K562 (cell line): ENCODE data around the gene CLDN2. TPM values are rescaled to one million over a fixed set of nuclear protein-coding genes. Genes with fewer than 3 reads are reported as not detected.

Source experiments
- ATAC-seq: fragments of 200-7000 bp; cut with Tn5 transposase; 3 replicates; pipeline ENCODE4 v1.9.1; 2020; ENCODE audit warnings: moderate library complexity
- BruUV-seq: library from RNA; stranded (reverse); fragments of 400-500 nt; replicated peaks from 2 replicates; lab custom pipeline; 2021; lab: Mats Ljungman, UMichigan
- CTCF ChIA-PET: fragments of 300-600 bp; formaldehyde crosslinking; extraction: SDS; loops from one replicate; lab custom pipeline; 2021; ENCODE audit warnings: low intra/inter-chr PET ratio; lab: Yijun Ruan, JAX
- POLR2A ChIA-PET: fragments of 300-600, 350-650 bp; sonication (Branson Sonifier 250); formaldehyde crosslinking; extraction: SDS; loops from one replicate; lab custom pipeline; 2021; ENCODE audit warnings: antibody characterized with exemption, inconsistent platforms; lab: Yijun Ruan, JAX
- DNase-seq, 4 experiments: peaks; one replicate each; pipeline versions ENCODE4 v3.0.0 to v3.0.0-alpha.2; 2011 to 2018; ENCODE audit warnings: low spot score in 3 of 4, mixed read lengths in 3 of 4; ENCODE audit errors: extremely low read depth in 1 of 4
- FAIRE-seq: peaks from 2 replicates; lab custom pipeline; 2011; peaks lifted over from hg19 to GRCh38; lab: Jason Lieb, UNC
- H2AFZ ChIP-seq: 2 replicates; pipeline ENCODE4 v1.6.0; 2011; ENCODE audit warnings: low read depth, low read length, control low read depth, inconsistent platforms
- H3K27ac ChIP-seq: fragments of 200-600 bp; 3 replicates; pipeline ENCODE4 v1.8.0; 2011; ENCODE audit warnings: low read depth, mild to moderate bottlenecking, control low read depth, inconsistent platforms, low read length, moderate library complexity, mixed read lengths; ENCODE audit errors: extremely low read depth
- H3K27me3 ChIP-seq, 2 experiments: fragments of 300-600 bp in 1 of 2; 2 replicates in 1 of 2; 3 replicates in 1 of 2; pipeline versions ENCODE4 v1.6.0 to v1.8.0; 2011; ENCODE audit warnings: inconsistent platforms in 2 of 2, low read length in 2 of 2, mild to moderate bottlenecking in 1 of 2, mixed read lengths in 1 of 2, moderate library complexity in 1 of 2; ENCODE audit not compliant: control insufficient read depth in 2 of 2, insufficient read depth in 2 of 2
- H3K36me3 ChIP-seq: fragments of 300-600 bp; 3 replicates; pipeline ENCODE4 v1.8.0; 2011; ENCODE audit warnings: mild to moderate bottlenecking, low read length, inconsistent platforms; ENCODE audit not compliant: control insufficient read depth, insufficient read depth
- H3K4me1 ChIP-seq, 2 experiments: fragments of 200-600 bp in 1 of 2; replicated peaks in 1 of 2; 2 replicates in 1 of 2; 3 replicates in 1 of 2; pipeline versions ENCODE4 v1.5.1 to v1.8.0; 2011; ENCODE audit warnings: inconsistent platforms in 2 of 2, low read length in 2 of 2, mild to moderate bottlenecking in 1 of 2, mixed read lengths in 1 of 2, moderate library complexity in 1 of 2; ENCODE audit not compliant: control insufficient read depth in 2 of 2, insufficient read depth in 2 of 2
- H3K4me2 ChIP-seq: 2 replicates; pipeline ENCODE4 v1.6.1; 2011; ENCODE audit warnings: low read length, control low read depth, inconsistent platforms, mixed read lengths; ENCODE audit not compliant: insufficient read depth
- H3K4me3 ChIP-seq: fragments of 200-600 bp; sonication (generic), shearing (Covaris generic); 2 replicates; pipeline ENCODE4 v1.5.1; 2016; ENCODE audit warnings: control low read depth, inconsistent platforms
- H3K79me2 ChIP-seq: fragments of 200-600 bp; 3 replicates; pipeline ENCODE4 v1.8.0; 2011; ENCODE audit warnings: low read length, inconsistent platforms; ENCODE audit not compliant: control insufficient read depth, insufficient read depth
- H3K9ac ChIP-seq, 2 experiments: 2 replicates each; pipeline versions ENCODE4 v1.6.0 to v1.6.1; 2011; ENCODE audit warnings: low read depth in 2 of 2, low read length in 2 of 2, control low read depth in 1 of 2, inconsistent platforms in 1 of 2, mild to moderate bottlenecking in 1 of 2, mixed read lengths in 1 of 2; ENCODE audit not compliant: insufficient read depth in 1 of 2
- H3K9me1 ChIP-seq: one replicate; pipeline ENCODE4 v1.6.0; 2011; ENCODE audit warnings: inconsistent platforms, mild to moderate bottlenecking, low read length, moderate library complexity; ENCODE audit not compliant: control insufficient read depth, insufficient read depth
- H3K9me3 ChIP-seq: replicated peaks from 2 replicates; pipeline ENCODE4 v1.5.1; 2011; ENCODE audit warnings: low read depth, low read length, inconsistent platforms; ENCODE audit not compliant: control insufficient read depth, insufficient read depth
- H4K20me1 ChIP-seq: replicated peaks from 2 replicates; pipeline ENCODE4 v1.6.1; 2011; ENCODE audit warnings: low read length, inconsistent platforms, mixed read lengths; ENCODE audit not compliant: control insufficient read depth, insufficient read depth
- CTCF ChIP-seq, 3 experiments: IDR thresholded peaks in 2 of 3; conservative IDR thresholded peaks in 1 of 3; 2 replicates each; pipeline ENCODE4 v1.5.1; 2011 to 2012; ENCODE audit warnings: low read length in 3 of 3, mild to moderate bottlenecking in 3 of 3, control low read depth in 2 of 3, improper control_type of control experiment in 1 of 3, inconsistent platforms in 1 of 3, low read depth in 1 of 3, mixed read lengths in 1 of 3, moderate library complexity in 1 of 3; ENCODE audit not compliant: insufficient read depth in 2 of 3
- FOSL1 ChIP-seq: fragments of 200-800 bp; sonication (Bioruptor generic); conservative IDR thresholded peaks from 2 replicates; pipeline ENCODE4 v1.6.1; 2016; ENCODE audit warnings: missing genetic modification characterization, missing compliant biosample characterization
- NR2C2 ChIP-seq, 2 experiments: fragments of 200-800 bp in 1 of 2; sonication (Bioruptor generic) in 1 of 2; sonication (generic) in 1 of 2; formaldehyde crosslinking in 1 of 2; IDR thresholded peaks; 2 replicates each; pipeline versions ENCODE4 v1.6.1 to v1.8.0; 2016 to 2022; ENCODE audit warnings: mild to moderate bottlenecking in 1 of 2, missing compliant biosample characterization in 1 of 2, missing genetic modification characterization in 1 of 2, missing genetic modification reagents in 1 of 2
- RAD21 ChIP-seq, 2 experiments: fragments of 250-450 bp in 1 of 2; fragments of 450-650 bp in 1 of 2; sonication (Bioruptor Pico) in 1 of 2; formaldehyde crosslinking in 1 of 2; IDR thresholded peaks in 1 of 2; conservative IDR thresholded peaks in 1 of 2; 2 replicates each; pipeline versions ENCODE4 v1.4.0 to v1.8.0; 2020 to 2022; ENCODE audit warnings: mild to moderate bottlenecking in 2 of 2, moderate library complexity in 1 of 2
- RBM25 ChIP-seq: fragments of 200-400 bp; formaldehyde crosslinking; IDR thresholded peaks from 2 replicates; pipeline ENCODE4 v1.6.1; 2018; ENCODE audit warnings: low read length, low read depth, moderate library complexity; ENCODE audit not compliant: severe bottlenecking
- WGBS: fragments of 100-300 bp; shearing (Covaris generic); methylation state at CpG from one replicate; pipeline ENCODE4 v1.1.6; 2016; ENCODE audit warnings: low coverage, mixed read lengths; ENCODE audit not compliant: insufficient coverage; ENCODE audit errors: missing lambda C conversion rate; 5-methylcytosine and 5-hydroxymethylcytosine counted together
- in situ Hi-C: fragments of 300-500 bp; cut with MboI; formaldehyde crosslinking; loops from 4 replicates; pipeline ENCODE4 v1.15.0; 2018; ENCODE audit warnings: inconsistent platforms, mixed read lengths
- intact Hi-C: fragments of 100-400 bp; cut with micrococcal nuclease; formaldehyde crosslinking; loops from 2 replicates; pipeline ENCODE4 v1.14.2; 2022
- polyA plus RNA-seq, 8 experiments: library from polyadenylated mRNA; depleted of rRNA in 4 of 8; stranded (reverse) in 5 of 8; unstranded in 3 of 8; fragments of >200 nt; fragmentation: Nextera tagmentation in 2 of 8; fragmentation: Illumina TruSeq in 1 of 8; extraction: Ambion mirVana in 2 of 8; extraction: Trizol in 1 of 8; gene quantifications; 2 replicates each; pipeline versions ENCODE4 v1.2.1 to v1.2.3, GENCODE V29; 2011 to 2014; ENCODE audit warnings: inconsistent platforms in 1 of 8, missing spikeins in 1 of 8
- total RNA-seq, 7 experiments: library from RNA; depleted of rRNA in 6 of 7; stranded (reverse); fragments of >200 nt in 6 of 7; fragmentation: Illumina TruSeq in 2 of 7; extraction: Trizol in 2 of 7; gene quantifications; 2 replicates each; pipeline versions ENCODE4 v1.2.1 to v1.2.3, GENCODE V29; 2011 to 2021; ENCODE audit warnings: low replicate concordance in 1 of 7
- TF ChIP-seq, protein P1 (sequence below), 2 experiments: fragments of 450-650 bp; formaldehyde crosslinking in 1 of 2; IDR thresholded peaks; 2 replicates each; pipeline versions ENCODE4 v1.4.0 to v1.6.1; 2014 to 2020; ENCODE audit warnings: mild to moderate bottlenecking in 2 of 2, borderline replicate concordance in 1 of 2, low read depth in 1 of 2

Gene CLDN2
- total and polyA plus RNA-seq, 9 of the 15 experiments (the other 6 are each of a cell fraction or from before 2014, with no cell fraction given) = not detected

- BruUV-seq = no TSS peak
These were observed 21.7 kb upstream of the CLDN2 start for GRCh38 chrX:106898462-106898861.

More at GRCh38 chrX:106898462-106898861, 21.7 kb upstream of the CLDN2 start:
- FAIRE-seq (peak; percentile 74), ATAC-seq (peak; percentile 83), DNase-seq (peak; percentile 12 to 43 (median 28))
- Histone ChIP-seq H3K27me3 (no peaks in the 10 kb centered on the region), H3K9me3 (no peaks in the 10 kb centered on the region), H3K79me2 (no peaks in the 10 kb centered on the region), H2AFZ (no peak overlapping the region), H3K9ac (no peak overlapping the region), H3K9me1 (no peaks in the 10 kb centered on the region), H3K4me1 (no peaks in the 10 kb centered on the region), H3K27ac (no peak overlapping the region), H4K20me1 (no peaks in the 10 kb centered on the region), H3K4me3 (no peak overlapping the region), H3K36me3 (no peaks in the 10 kb centered on the region), H3K4me2 (no peak overlapping the region)
- ChIA-PET CTCF (interaction anchor here (0.7 to 0.8 kb wide), 2 partner anchors 55 to 62 kb away, joined by 3 read pairs; no protein-coding TSS in a partner anchor), POLR2A (no interaction called here)
- TF ChIP-seq RBM25 (peak; percentile 31), FOSL1 (tag) (no peak), CTCF (IDR thresholded peaks at IDR 0.05 in 2 of 3, conservative IDR thresholded peaks at IDR 0.05 in 1 of 3; ENCODE audit: insufficient read depth in 2 of 3, low read depth in 1 of 3, low read length in 3 of 3) (peak; percentile 35 to 54 (median 36); a peak in 3 of 6 replicates), NR2C2 (CRISPR knock-in tag; IDR thresholded peaks at IDR 0.05) (no peak), NR2C2 (tag; IDR thresholded peaks at IDR 0.05) (peak; percentile 23; the same call in 1 of the 2 replicates), RAD21 (CRISPR knock-in tag; conservative IDR thresholded peaks at IDR 0.05 in 1 of 2, IDR thresholded peaks at IDR 0.05 in 1 of 2) (peak; percentile 26 to 46; a peak in 3 of 4 replicates)
- TF ChIP-seq, protein P1, sequence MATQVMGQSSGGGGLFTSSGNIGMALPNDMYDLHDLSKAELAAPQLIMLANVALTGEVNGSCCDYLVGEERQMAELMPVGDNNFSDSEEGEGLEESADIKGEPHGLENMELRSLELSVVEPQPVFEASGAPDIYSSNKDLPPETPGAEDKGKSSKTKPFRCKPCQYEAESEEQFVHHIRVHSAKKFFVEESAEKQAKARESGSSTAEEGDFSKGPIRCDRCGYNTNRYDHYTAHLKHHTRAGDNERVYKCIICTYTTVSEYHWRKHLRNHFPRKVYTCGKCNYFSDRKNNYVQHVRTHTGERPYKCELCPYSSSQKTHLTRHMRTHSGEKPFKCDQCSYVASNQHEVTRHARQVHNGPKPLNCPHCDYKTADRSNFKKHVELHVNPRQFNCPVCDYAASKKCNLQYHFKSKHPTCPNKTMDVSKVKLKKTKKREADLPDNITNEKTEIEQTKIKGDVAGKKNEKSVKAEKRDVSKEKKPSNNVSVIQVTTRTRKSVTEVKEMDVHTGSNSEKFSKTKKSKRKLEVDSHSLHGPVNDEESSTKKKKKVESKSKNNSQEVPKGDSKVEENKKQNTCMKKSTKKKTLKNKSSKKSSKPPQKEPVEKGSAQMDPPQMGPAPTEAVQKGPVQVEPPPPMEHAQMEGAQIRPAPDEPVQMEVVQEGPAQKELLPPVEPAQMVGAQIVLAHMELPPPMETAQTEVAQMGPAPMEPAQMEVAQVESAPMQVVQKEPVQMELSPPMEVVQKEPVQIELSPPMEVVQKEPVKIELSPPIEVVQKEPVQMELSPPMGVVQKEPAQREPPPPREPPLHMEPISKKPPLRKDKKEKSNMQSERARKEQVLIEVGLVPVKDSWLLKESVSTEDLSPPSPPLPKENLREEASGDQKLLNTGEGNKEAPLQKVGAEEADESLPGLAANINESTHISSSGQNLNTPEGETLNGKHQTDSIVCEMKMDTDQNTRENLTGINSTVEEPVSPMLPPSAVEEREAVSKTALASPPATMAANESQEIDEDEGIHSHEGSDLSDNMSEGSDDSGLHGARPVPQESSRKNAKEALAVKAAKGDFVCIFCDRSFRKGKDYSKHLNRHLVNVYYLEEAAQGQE (IDR thresholded peaks at IDR 0.05; ENCODE audit: borderline replicate concordance) = 0 out of 2 replicates have a peak, but pooled peaks have one; percentile 14
- TF ChIP-seq, protein P1 (CRISPR knock-in tag; IDR thresholded peaks at IDR 0.05; ENCODE audit: low read depth) = no peak
- whole genome bisulfite sequencing = 0% methylated on average over 1 of the region's 1 CpG
- in situ Hi-C loops (loop anchor here (25.0 kb wide), 1 partner anchor 989 kb away; no protein-coding TSS in a partner anchor), intact Hi-C loops (loop anchor here (10.0 kb wide), 3 partner anchors 126 to 876 kb away; partner anchors contain the start of genes NCBP2L and TSC22D3)
